ENCODE data around the gene KRT13.

KRT13 gene

GRCh38 chr17:41537990-41538389 lies 32.6 kb upstream of the KRT13 start:
- H3K4me3 ChIP-seq, result no peak overlapping the region
- DNase-seq (ENCODE audit: low spot score), result no peak
- TF ChIP-seq CTCF (IDR thresholded peaks at IDR 0.05), result no peak
- no peak overlapping the region for H3K27ac ChIP-seq

- no peak for DNase-seq (ENCODE audit: low spot score)
- Histone ChIP-seq H3K4me3 (no peak overlapping the region), H3K27ac (no peak overlapping the region)
- no peak for TF ChIP-seq CTCF (IDR thresholded peaks at IDR 0.05)
These were observed 32.2 kb upstream of the KRT13 start for GRCh38 chr17:41537614-41537954.

- H3K4me3 ChIP-seq, result no peak overlapping the region
- TF ChIP-seq CTCF (IDR thresholded peaks at IDR 0.05), result no peak
- no peak for DNase-seq (ENCODE audit: low spot score)
- H3K27ac ChIP-seq, result no peak overlapping the region
These were observed 31.6 kb upstream of the KRT13 start for GRCh38 chr17:41536741-41537613.

- no peak for DNase-seq (ENCODE audit: low spot score)
- no peak overlapping the region for H3K4me3 ChIP-seq
- no peak for TF ChIP-seq CTCF (IDR thresholded peaks at IDR 0.05)
- no peak overlapping the region for H3K27ac ChIP-seq
These were observed 30.5 kb upstream of the KRT13 start for GRCh38 chr17:41535764-41536481.

- no peak overlapping the region for H3K4me3 ChIP-seq
- no peak overlapping the region for H3K27ac ChIP-seq
- TF ChIP-seq CTCF (IDR thresholded peaks at IDR 0.05), result no peak
- DNase-seq (ENCODE audit: low spot score), result no peak
These were observed 29.6 kb upstream of the KRT13 start for GRCh38 chr17:41534899-41535546.

GRCh38 chr17:41533613-41534012 lies 28.2 kb upstream of the KRT13 start:
- no peak overlapping the region for H3K27ac ChIP-seq
- no peak overlapping the region for H3K4me3 ChIP-seq
- TF ChIP-seq CTCF (IDR thresholded peaks at IDR 0.05), result no peak
- no peak for DNase-seq (ENCODE audit: low spot score)

Measured in coronary artery (tissue), 2 donors.